HS-5 (cell line): ENCODE data around the gene HEXD.
A peak's percentile ranks its signal among the peaks of the same experiment; 100 is the strongest.
"Not testable (repeated sequence)": the region's sequence is repeated elsewhere in the genome, so short reads cannot be mapped to it uniquely, and the experiment has no call there.

ENCODE experiments used
- DNase-seq: peaks from one replicate; pipeline ENCODE4 v3.0.0-alpha.2; 2012; ENCODE audit warnings: low read depth

Gene HEXD

DNA sequence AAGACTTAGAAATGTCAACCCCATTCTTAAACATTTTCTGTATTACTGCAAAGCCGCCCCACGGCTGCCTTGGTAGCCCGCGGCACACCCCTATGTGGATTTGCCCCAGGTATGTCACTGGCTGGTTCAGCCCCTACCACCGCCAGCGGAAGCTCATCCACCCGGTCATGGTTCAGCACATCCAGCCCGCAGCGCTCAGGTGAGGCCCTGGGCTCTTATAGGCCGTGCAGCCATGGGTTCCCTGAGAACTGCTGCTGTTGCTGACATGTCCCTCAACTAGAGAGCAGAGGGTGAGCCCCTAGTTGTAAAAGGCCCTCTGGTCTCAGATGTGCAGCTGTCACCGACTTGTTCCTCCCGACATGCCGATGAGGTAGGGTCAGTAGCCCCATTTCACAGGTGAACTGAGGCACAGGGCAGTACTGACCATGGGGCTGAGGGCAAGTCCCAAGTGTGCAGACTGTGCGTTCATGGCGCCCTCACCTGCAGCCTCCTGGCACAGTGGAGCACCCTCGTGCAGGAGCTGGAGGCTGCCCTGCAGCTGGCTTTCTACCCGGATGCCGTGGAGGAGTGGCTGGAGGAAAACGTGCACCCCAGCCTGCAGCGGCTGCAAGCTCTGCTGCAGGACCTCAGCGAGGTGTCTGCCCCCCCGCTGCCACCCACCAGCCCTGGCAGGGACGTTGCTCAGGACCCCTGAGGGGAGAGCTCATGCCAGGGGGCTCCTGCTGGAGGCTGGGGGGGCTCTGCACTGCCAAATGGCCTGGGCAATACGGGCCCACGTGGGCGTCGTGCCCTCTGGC is 23.7 kb downstream of the HEXD start:
- no peak for DNase-seq

DNA sequence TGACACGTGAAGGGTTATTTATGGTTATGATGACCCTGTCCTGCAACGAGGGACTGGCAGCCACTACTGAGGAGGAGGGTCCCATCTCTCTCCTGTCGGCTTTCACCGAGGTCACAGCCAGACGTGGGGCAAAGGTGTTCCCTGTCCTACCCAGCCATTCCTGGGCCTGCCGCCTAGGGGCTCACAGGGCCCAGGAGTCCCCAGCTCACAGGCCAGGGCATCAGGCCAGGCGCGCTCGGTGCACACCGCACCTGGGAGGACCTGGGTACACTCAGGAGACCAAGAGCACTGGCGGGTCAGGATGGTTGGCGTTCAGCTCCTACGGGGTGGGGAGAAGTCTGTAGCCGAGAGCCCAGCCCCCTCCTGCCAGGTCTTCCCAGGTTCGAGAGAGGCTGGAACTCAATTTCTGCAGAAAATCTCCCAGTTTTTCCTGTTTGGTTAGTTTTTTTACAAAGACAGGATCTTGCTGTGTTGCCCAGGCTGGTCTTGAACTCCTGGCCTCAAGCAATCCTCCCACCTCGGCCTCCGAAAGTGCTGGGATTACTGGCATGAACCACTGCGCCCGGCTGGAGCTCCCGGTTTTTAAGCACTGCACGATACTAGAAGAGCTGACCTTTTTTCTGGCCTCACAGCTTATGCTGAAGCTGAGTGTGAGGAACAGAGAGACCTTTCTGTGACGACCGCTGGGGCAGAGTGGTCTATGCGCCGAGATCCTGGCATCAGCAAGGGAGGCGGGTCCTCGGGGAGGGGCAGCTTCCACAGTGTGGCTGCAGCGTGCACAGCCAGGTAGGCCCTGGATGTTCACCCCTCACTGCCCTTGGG is 24.7 kb downstream of the HEXD start:
- DNase-seq = no peak

DNA sequence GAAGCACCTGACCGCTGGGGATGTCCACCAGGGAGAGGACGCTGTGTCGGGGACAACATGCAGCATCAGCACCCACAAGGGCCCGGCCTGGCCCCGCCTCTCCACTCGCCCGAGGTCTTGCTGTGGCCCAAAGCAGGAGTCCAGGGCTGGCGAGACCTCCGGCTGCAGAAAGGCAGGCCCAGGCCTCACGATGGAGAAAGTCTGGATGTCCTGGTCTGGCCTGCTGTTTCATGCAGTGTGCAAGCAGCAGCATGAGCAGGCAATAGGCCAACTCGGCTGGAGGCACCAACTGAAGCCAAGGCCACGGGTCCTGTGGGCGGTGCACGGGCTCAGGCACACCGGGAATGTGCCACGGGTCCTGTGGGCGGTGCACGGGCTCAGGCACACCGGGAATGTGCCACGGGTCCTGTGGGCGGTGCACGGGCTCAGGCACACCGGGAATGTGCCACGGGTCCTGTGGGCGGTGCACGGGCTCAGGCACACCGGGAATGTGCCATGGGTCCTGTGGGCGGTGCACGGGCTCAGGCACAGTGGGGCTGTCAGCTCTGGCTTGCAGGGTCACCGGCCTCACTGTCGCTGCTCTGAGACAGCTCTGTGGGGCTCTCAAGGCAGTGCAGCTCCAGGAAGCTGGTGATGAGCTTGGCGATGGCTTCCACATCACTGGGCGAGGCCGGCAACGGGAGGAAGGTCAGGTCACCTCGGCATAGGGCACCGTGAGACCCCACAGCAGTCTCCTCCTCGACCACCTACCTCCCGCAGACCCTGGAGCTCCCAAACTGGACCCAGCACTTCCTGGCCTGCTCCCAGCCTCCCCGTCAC is 25.5 kb downstream of the HEXD start:
- DNase-seq = no peak

DNA sequence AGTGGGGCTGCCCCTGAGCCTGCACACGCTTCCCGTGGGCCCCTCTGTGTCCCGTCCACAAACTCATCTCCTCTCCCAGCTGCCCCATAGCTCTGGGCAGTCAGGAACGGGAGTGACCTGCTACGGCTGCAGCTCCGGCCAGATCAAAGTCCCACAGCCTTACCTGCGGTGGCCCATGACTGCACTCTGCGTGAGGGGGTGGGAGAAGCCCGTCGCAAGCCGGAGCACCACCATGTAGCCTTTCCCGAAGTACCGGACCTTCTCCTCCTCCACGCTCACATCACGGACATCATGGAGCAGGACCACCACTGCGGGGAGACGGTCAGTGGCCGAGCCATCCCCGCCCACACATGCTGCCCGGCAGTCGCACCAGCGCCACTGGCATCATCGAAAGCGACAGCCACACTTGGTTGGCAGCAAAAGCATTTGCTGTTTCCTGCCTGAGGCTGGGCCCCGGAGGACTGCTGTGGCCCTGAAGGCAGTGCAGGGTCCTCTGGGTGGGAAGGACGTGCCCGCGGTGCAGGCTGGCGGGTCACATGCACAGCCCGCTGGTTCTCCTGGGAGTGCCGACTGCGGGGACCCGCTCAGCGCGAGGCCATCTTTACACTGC is 26.2 kb downstream of the HEXD start:
- no peak for DNase-seq

DNA sequence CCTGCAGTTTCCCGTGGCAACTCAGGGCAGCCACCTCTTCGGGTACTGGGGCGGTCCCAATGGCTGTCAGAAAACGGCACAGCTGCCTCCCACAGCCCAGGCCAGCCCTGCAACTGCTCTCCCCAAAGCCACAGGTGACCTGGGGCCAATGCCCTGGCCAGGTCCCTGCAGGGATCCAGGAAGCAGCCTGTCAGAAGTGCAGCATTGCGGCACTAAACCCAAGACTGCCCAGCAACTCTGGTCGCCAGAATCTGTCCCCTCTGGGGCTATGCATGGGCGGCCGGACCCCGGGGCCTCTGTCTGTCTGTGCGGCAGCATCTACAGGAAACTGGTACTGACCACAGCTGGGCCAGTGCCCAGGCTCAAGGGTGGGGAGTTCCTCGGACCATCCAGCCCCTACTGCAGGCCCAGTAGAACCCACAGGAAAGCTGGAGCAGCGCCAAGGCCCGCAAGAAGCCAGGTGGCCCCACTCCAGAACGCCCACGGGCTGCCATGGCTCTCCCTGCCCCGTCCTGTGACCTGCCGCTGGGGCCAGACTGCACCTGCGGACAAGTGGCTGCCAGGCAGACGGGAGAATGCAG is 26.9 kb downstream of the HEXD start:
- no peak for DNase-seq

- DNase-seq = no peak
Observed at GRCh38 chr17:82445542-82445941, 27.4 kb downstream of the HEXD start.

GRCh38 chr17:82446124-82446523 is 28.0 kb downstream of the HEXD start:
- DNase-seq = no peak

DNA sequence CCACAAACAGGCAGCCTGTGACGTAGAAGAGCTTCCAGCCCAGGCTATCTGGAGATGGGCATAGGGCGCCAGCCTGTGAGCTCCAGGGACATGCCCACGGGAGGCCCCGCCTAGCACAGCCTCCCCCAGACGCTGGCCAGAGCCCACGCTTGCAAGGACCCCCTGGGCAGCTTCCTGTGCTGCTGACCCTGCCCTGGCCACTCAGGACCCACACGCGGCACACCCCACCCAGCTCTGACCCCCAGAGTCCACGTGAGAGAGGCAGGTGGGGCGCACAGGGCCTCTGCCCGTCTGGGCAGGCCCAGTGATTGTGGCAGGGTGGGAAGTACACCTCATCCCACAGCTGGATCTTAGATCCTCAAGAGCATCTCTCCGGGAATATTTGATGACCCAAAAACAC is 28.5 kb downstream of the HEXD start:
- no peak for DNase-seq

GRCh38 chr17:82447876-82448275 is 29.7 kb downstream of the HEXD start:
- DNase-seq = no peak

DNA sequence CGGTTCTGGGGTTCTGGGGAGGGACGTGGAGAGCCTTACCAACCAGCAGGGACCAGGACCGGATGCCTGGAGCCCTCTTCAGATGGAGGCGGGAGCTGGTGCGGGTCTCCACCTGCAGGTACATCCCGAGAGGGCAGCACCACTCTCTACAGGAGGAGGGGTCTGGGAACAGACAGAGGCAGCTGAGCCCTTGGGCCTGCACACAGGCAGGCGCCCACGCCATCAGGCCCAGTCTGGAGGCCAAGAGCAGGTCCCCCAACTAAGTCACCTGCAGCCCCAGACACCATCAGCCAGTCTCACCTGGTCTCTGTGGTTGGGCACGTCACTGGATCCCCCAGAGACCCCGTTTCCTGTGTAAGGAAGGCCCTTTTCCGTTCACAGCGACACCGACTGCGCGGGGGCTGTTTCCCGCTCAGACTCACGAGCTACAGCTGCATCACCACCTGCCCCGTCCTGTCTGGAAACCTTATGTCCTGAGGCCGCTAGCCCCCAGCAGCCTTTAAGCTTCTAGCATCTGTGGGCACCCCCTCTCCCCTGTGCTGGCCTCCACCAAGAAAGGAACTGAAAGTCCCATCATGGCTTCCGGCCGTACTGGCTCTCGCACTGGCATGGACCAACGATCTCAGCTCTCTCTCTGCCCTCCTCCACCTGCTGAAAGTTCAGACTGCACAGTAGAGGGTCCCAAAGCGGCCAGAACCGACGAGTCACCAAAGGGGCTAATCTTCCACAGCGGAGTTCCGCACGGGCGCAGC is 31.2 kb downstream of the HEXD start:
- no peak for DNase-seq

DNA sequence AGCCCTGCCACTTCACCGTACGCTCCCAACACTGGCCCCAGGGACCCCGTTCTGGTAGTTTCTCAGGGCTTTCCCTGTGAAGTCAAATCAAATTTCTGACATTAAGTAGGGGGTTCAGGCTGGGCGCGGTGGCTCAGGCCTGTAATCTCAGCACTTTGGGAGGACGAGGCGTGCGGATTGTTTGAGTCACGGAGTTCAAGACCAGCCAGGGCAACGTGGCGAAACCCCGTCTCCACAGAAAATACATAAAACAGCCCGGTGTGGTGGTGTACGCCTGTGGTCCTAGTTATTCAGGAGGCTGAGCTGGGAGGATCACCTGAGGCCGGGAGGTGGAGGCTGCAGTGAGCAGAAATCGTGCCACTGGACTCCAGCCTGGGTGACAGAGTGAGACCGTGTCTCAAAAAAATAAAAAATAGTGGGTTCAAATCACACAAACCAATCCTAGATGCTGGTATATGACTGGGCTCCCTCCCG is 31.8 kb downstream of the HEXD start:
- no peak for DNase-seq

GRCh38 chr17:82450357-82451106 is 32.4 kb downstream of the HEXD start, which contains the start of gene CYBC1:
TSS of gene CYBC1 (minus strand) at chr17:82450752. CDS start at chr17:82449254, 1,498 bp downstream.
- peak; percentile 65 for DNase-seq

DNA sequence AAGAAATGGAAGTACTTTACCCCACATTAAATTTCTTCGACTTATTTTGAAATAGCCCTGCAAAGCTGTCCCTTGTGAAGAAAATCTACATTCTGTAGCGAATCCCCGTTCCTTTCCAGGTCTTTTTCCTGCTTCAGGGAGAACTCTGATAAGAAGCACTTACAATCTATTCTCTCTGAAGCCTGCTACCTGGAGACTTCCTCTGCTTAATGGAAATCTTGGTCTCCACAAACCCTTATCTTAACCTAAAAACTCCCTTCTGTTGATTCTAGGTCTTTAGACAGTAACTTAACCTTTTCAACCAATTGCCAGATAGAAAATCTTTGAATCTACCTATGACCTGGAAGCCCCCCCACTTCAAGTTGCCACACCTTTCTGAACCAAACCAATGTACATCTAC is 34.0 kb downstream of the HEXD start:
- DNase-seq = no peak

- not testable (repeated sequence) for DNase-seq
Observed at GRCh38 chr17:82453151-82453550, 35.0 kb downstream of the HEXD start.

- not testable (repeated sequence) for DNase-seq
Observed at GRCh38 chr17:82453706-82454105, 35.6 kb downstream of the HEXD start.

DNA sequence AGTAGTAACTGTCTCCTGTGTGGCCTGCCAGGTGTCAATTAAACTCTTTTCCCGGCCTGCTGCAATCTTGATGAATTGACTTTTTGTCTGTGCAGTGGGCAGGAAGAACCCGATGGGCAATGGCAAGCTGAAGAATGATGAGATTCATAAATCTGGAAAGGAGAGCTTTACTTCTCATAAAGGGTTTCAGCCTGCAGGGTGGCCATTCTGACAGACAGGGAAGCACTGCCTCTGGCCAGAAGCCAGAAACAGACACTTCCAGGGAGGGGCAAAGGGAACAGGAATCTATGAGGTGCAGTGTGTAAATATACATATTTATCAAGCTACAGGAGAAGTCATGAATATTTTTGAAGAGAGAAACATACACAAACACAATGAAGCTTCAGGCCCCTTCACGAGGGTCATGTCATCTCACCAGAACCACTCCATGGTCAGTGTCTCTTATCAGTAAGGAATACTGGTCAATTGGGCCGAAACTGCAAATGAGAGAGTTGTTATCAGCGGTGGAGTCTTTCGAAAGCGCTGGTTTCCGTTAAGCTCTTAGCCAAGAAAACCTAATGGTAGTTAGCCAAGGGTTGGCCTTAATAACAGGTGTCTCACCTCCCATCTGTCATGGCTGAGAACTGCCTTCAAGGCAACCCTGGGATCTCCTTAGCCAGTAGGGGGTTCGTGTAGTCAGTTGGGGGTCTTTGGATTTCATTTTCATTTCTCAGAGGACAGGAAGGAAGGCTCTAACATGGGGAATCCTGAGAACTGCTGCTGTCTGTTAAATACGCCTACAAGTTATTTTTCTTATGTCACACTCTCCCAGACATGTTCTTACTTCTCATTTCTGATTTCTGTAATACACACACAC is 39.2 kb downstream of the HEXD start:
- no peak for DNase-seq

GRCh38 chr17:82457929-82458178 is 39.7 kb downstream of the HEXD start:
- no peak for DNase-seq

- peak; percentile 83 for DNase-seq
Observed at GRCh38 chr17:82458179-82458884, 40.2 kb downstream of the HEXD start, which contains the start of gene NARF. TSS of gene NARF (plus strand) at chr17:82458741. CDS start at chr17:82458804, 63 bp downstream.
